HepG2 (cell line): Measurements from ENCODE around the gene ACTN2. TPM values are rescaled to one million over a fixed set of nuclear protein-coding genes. Genes with fewer than 3 reads are reported as not detected.

Experiments
- ATAC-seq: fragments of 200-7000 bp; cut with Tn5 transposase; 3 replicates; pipeline ENCODE4 v1.9.1; 2020; ENCODE audit warnings: mild to moderate bottlenecking, moderate library complexity
- BruUV-seq: library from RNA; stranded (reverse); fragments of 400-500 nt; replicated peaks from 2 replicates; lab custom pipeline; 2021; lab: Mats Ljungman, UMichigan
- CTCF ChIA-PET: fragments of 300-600 bp; formaldehyde crosslinking; extraction: SDS; loops from one replicate; lab custom pipeline; 2021; ENCODE audit warnings: low total read pairs, inconsistent platforms, low intra/inter-chr PET ratio; lab: Yijun Ruan, JAX
- POLR2A ChIA-PET: fragments of 350-600 bp; sonication (Branson Sonifier 250); formaldehyde crosslinking; loops from one replicate; lab custom pipeline; 2020; ENCODE audit warnings: antibody characterized with exemption, inconsistent platforms; lab: Yijun Ruan, JAX
- DNase-seq: peaks from one replicate; pipeline ENCODE4 v3.0.0-alpha.2; 2015; ENCODE audit warnings: low spot score
- FAIRE-seq: peaks from 3 replicates; lab custom pipeline; 2011; peaks lifted over from hg19 to GRCh38; lab: Jason Lieb, UNC
- H2AFZ ChIP-seq: one replicate; pipeline ENCODE4 v1.6.1; 2011; ENCODE audit warnings: low read length, inconsistent platforms
- H3K27ac ChIP-seq: fragments of 300-600 bp; 3 replicates; pipeline ENCODE4 v1.8.0; 2011; ENCODE audit warnings: mixed run types, mild to moderate bottlenecking, mixed read lengths, low read length, inconsistent platforms; ENCODE audit not compliant: insufficient read depth; ENCODE audit errors: extremely low read length
- H3K27me3 ChIP-seq, 2 experiments: fragments of 200-600 bp in 1 of 2; 2 replicates in 1 of 2; 3 replicates in 1 of 2; pipeline versions ENCODE4 v1.6.0 to v1.8.0; 2011; ENCODE audit warnings: low read length in 2 of 2, mild to moderate bottlenecking in 2 of 2, moderate library complexity in 2 of 2, inconsistent platforms in 1 of 2; ENCODE audit not compliant: insufficient read depth in 2 of 2, control insufficient read depth in 1 of 2
- H3K36me3 ChIP-seq, 2 experiments: fragments of 200-600 bp in 1 of 2; replicated peaks in 1 of 2; 2 replicates in 1 of 2; 3 replicates in 1 of 2; pipeline versions ENCODE4 v1.5.1 to v1.8.0; 2011; ENCODE audit warnings: low read length in 2 of 2, inconsistent platforms in 1 of 2; ENCODE audit not compliant: insufficient read depth in 2 of 2, control insufficient read depth in 1 of 2
- H3K4me1 ChIP-seq: 2 replicates; pipeline ENCODE4 v1.5.1; 2012; ENCODE audit warnings: low read length, inconsistent platforms; ENCODE audit not compliant: insufficient read depth
- H3K4me2 ChIP-seq: 2 replicates; pipeline ENCODE4 v1.6.0; 2011; ENCODE audit warnings: low read depth, low read length, inconsistent platforms
- H3K4me3 ChIP-seq, 3 experiments: fragments of 200-600 bp in 1 of 3; sonication (generic), shearing (Covaris generic) in 1 of 3; replicated peaks in 1 of 3; 2 replicates each; pipeline ENCODE4 v1.5.1; 2011 to 2016; ENCODE audit warnings: low read length in 3 of 3, inconsistent platforms in 2 of 3, low read depth in 2 of 3, mild to moderate bottlenecking in 2 of 3, control low read depth in 1 of 3, mixed read lengths in 1 of 3; ENCODE audit not compliant: insufficient read depth in 1 of 3
- H3K79me2 ChIP-seq: one replicate; pipeline ENCODE4 v1.6.1; 2011; ENCODE audit warnings: low read length, inconsistent platforms; ENCODE audit not compliant: insufficient read depth
- H3K9ac ChIP-seq: 2 replicates; pipeline ENCODE4 v1.6.0; 2011; ENCODE audit warnings: mild to moderate bottlenecking, low read depth, low read length, inconsistent platforms; ENCODE audit not compliant: insufficient read depth
- H3K9me3 ChIP-seq: 2 replicates; pipeline ENCODE4 v1.5.1; 2012; ENCODE audit warnings: mild to moderate bottlenecking, low read length
- H4K20me1 ChIP-seq: 2 replicates; pipeline ENCODE4 v1.6.0; 2011; ENCODE audit warnings: inconsistent platforms, mild to moderate bottlenecking, low read length, moderate library complexity; ENCODE audit not compliant: insufficient read depth
- ASH2L ChIP-seq: fragments of 300-600, 200-600 bp; sonication (generic); IDR thresholded peaks from 2 replicates; pipeline ENCODE4 v1.7.0; 2017; ENCODE audit warnings: low read depth, mild to moderate bottlenecking, moderate library complexity, mixed read lengths, low read length; ENCODE audit not compliant: insufficient read length
- CEBPB ChIP-seq: IDR thresholded peaks from 2 replicates; pipeline ENCODE4 v1.6.1; 2011; ENCODE audit warnings: low read depth, low read length, improper control_type of control experiment, borderline replicate concordance
- DMAP1 ChIP-seq: IDR thresholded peaks from 2 replicates; pipeline ENCODE4 v1.6.1; 2016
- DNMT3B ChIP-seq: conservative IDR thresholded peaks from 2 replicates; pipeline ENCODE4 v1.6.1; 2016; ENCODE audit warnings: missing biosample characterization, control low read depth
- GATAD2A ChIP-seq: IDR thresholded peaks from 2 replicates; pipeline ENCODE4 v1.6.1; 2016
- GMEB1 ChIP-seq: sonication (generic); formaldehyde crosslinking; IDR thresholded peaks from 2 replicates; pipeline ENCODE4 v1.5.1; 2020; ENCODE audit warnings: missing genetic modification reagents, mild to moderate bottlenecking, borderline replicate concordance
- GTF3A ChIP-seq: sonication (generic); formaldehyde crosslinking; conservative IDR thresholded peaks from 2 replicates; pipeline ENCODE4 v1.4.0; 2020; ENCODE audit warnings: mild to moderate bottlenecking, missing genetic modification reagents
- HOXA7 ChIP-seq: sonication (generic); formaldehyde crosslinking; IDR thresholded peaks from 2 replicates; pipeline ENCODE4 v1.8.1; 2022; ENCODE audit warnings: mild to moderate bottlenecking, missing genetic modification reagents, moderate library complexity
- KLF15 ChIP-seq: sonication (generic); formaldehyde crosslinking; IDR thresholded peaks from 2 replicates; pipeline ENCODE4 v1.8.1; 2023; ENCODE audit warnings: borderline replicate concordance, mild to moderate bottlenecking, inconsistent platforms, missing genetic modification reagents, mixed read lengths
- MTERF4 ChIP-seq: sonication (generic); formaldehyde crosslinking; IDR thresholded peaks from 2 replicates; pipeline ENCODE4 v1.8.0; 2023; ENCODE audit warnings: mild to moderate bottlenecking, missing genetic modification reagents
- NFE2L2 ChIP-seq: fragments of 150-350 bp; IDR thresholded peaks from 2 replicates; pipeline ENCODE4 v1.6.1; 2014; ENCODE audit warnings: low read length
- NFKBIZ ChIP-seq: IDR thresholded peaks from 2 replicates; pipeline ENCODE4 v1.6.1; 2018; ENCODE audit warnings: missing genetic modification reagents, missing compliant biosample characterization
- ZNF136 ChIP-seq: sonication (generic); formaldehyde crosslinking; IDR thresholded peaks from 2 replicates; pipeline ENCODE4 v1.8.1; 2022; ENCODE audit warnings: low read depth, mild to moderate bottlenecking, moderate library complexity, missing genetic modification reagents
- ZNF160 ChIP-seq: sonication (generic); formaldehyde crosslinking; IDR thresholded peaks from 2 replicates; pipeline ENCODE4 v1.8.0; 2022; ENCODE audit warnings: mild to moderate bottlenecking, inconsistent platforms, missing genetic modification reagents
- ZNF280D ChIP-seq: sonication (generic); formaldehyde crosslinking; IDR thresholded peaks from 2 replicates; pipeline ENCODE4 v1.5.1; 2020; ENCODE audit warnings: mild to moderate bottlenecking, missing genetic modification reagents
- ZNF605 ChIP-seq: sonication (generic); formaldehyde crosslinking; IDR thresholded peaks from 2 replicates; pipeline ENCODE4 v1.8.0; 2022; ENCODE audit warnings: mild to moderate bottlenecking, missing genetic modification reagents
- ZNF850 ChIP-seq: sonication (generic); formaldehyde crosslinking; conservative IDR thresholded peaks from 2 replicates; pipeline ENCODE4 v1.9.0; 2021; ENCODE audit warnings: mild to moderate bottlenecking, missing genetic modification reagents
- ZNF883 ChIP-seq: sonication (generic); formaldehyde crosslinking; IDR thresholded peaks from 2 replicates; pipeline ENCODE4 v1.5.1; 2020; ENCODE audit warnings: mild to moderate bottlenecking, missing genetic modification reagents; ENCODE audit errors: not compliant biosample characterization
- WGBS: methylation state at CpG from one replicate; pipeline ENCODE4 v1.1.6; 2017; ENCODE audit warnings: low lambda C conversion rate; 5-methylcytosine and 5-hydroxymethylcytosine counted together
- in situ Hi-C: cut with HindIII; loops from 2 replicates; pipeline ENCODE4 v1.10.0; 2017; ENCODE audit warnings: low pct_unique_long_range_greater_than_20kb; ENCODE audit not compliant: extremely low pct_ligation_motif_present
- intact Hi-C: fragments of 100-400 bp; cut with micrococcal nuclease; formaldehyde crosslinking; loops from one replicate; pipeline ENCODE4 v1.10.0; 2022; ENCODE audit not compliant: unreplicated experiment
- polyA plus RNA-seq, 8 experiments: library from polyadenylated mRNA; depleted of rRNA in 3 of 8; stranded (reverse) in 7 of 8; unstranded in 1 of 8; fragments of >200 nt; fragmentation: Illumina TruSeq in 4 of 8; extraction: Trizol in 4 of 8; gene quantifications; 2 replicates each; pipeline versions ENCODE4 v1.2.1 to v1.2.3, GENCODE V29; 2011 to 2016; ENCODE audit warnings: low read depth in 4 of 8, missing spikeins in 1 of 8, mixed read lengths in 1 of 8; ENCODE audit not compliant: insufficient read depth in 1 of 8
- total RNA-seq, 5 experiments: library from RNA; depleted of rRNA; stranded (reverse); fragments of >200 nt; fragmentation: Illumina TruSeq; extraction: Trizol; gene quantifications; 2 replicates each; pipeline ENCODE4 v1.2.3, GENCODE V29; 2016; ENCODE audit warnings: low read depth in 1 of 5

The ACTN2 gene
- total and polyA plus RNA-seq, 2 of the 13 experiments (the other 11 are each of a cell fraction or from before 2014, with no cell fraction given) = 0.04 to 0.13 TPM

- TF ChIP-seq MTERF4 (no peak), ZNF160 (no peak), GTF3A (no peak), ZNF883 (CRISPR knock-in tag) (no peak)
These were observed 28.9 kb upstream of the ACTN2 start (continued) for GRCh38 chr1:236657398-236657797.

GRCh38 chr1:236659792-236660587 is 26.3 kb upstream of the ACTN2 start:
- Histone ChIP-seq H2AFZ (no peak overlapping the region), H3K4me1 (no peaks in the 10 kb centered on the region), H3K4me2 (no peak overlapping the region), H3K9ac (no peak overlapping the region), H3K9me3 (no peaks in the 10 kb centered on the region), H4K20me1 (no peaks in the 10 kb centered on the region), H3K27me3 (peaks cover 1 to 16% of the 10 kb centered on the region in 2 experiments; a peak in 3 of 5 replicates), H3K79me2 (no peaks in the 10 kb centered on the region), H3K4me3 (no peak overlapping the region), H3K36me3 (no peaks in the 10 kb centered on the region), H3K27ac (no peak overlapping the region)
- FAIRE-seq (no peak), ATAC-seq (no peak), DNase-seq (no peak)
- intact Hi-C loops (no loop called here), in situ Hi-C loops (no loop called here)
- no TSS peak for BruUV-seq
- ChIA-PET POLR2A (no interaction called here), CTCF (no interaction called here)
- WGBS = 51% methylated on average over 8 of the region's 12 CpGs
- TF ChIP-seq ZNF136 (CRISPR knock-in tag) = no peak
- TF ChIP-seq CEBPB = no peak
- no peak for TF ChIP-seq ZNF850 (CRISPR knock-in tag)
- no peak for TF ChIP-seq ASH2L
- TF ChIP-seq HOXA7 (CRISPR knock-in tag) = no peak
- TF ChIP-seq NFE2L2 = no peak
- no peak for TF ChIP-seq DMAP1 (CRISPR knock-in tag)
- no peak for TF ChIP-seq GATAD2A (CRISPR knock-in tag)
- no peak for TF ChIP-seq ZNF605 (CRISPR knock-in tag)
- TF ChIP-seq GMEB1 (CRISPR knock-in tag) = no peak
- no peak for TF ChIP-seq KLF15 (CRISPR knock-in tag)
- no peak for TF ChIP-seq NFKBIZ
- TF ChIP-seq ZNF280D (CRISPR knock-in tag) = no peak
- TF ChIP-seq DNMT3B (CRISPR knock-in tag) = no peak
